GM12873 (cell line): Measurements from ENCODE around the gene GABRG3.

Experiments
- TF ChIP-seq, protein P1 (sequence below): IDR thresholded peaks from 2 replicates; pipeline ENCODE4 v1.5.1; 2012; ENCODE audit warnings: low read depth, mild to moderate bottlenecking, moderate library complexity, low read length, control low read depth; ENCODE audit not compliant: insufficient read depth; ENCODE audit errors: missing control alignments

Gene GABRG3

GRCh38 chr15:27428151-27428550, 457.2 kb downstream of the GABRG3 start:
- TF ChIP-seq, protein P1, sequence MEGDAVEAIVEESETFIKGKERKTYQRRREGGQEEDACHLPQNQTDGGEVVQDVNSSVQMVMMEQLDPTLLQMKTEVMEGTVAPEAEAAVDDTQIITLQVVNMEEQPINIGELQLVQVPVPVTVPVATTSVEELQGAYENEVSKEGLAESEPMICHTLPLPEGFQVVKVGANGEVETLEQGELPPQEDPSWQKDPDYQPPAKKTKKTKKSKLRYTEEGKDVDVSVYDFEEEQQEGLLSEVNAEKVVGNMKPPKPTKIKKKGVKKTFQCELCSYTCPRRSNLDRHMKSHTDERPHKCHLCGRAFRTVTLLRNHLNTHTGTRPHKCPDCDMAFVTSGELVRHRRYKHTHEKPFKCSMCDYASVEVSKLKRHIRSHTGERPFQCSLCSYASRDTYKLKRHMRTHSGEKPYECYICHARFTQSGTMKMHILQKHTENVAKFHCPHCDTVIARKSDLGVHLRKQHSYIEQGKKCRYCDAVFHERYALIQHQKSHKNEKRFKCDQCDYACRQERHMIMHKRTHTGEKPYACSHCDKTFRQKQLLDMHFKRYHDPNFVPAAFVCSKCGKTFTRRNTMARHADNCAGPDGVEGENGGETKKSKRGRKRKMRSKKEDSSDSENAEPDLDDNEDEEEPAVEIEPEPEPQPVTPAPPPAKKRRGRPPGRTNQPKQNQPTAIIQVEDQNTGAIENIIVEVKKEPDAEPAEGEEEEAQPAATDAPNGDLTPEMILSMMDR, result no peak

- TF ChIP-seq, protein P1, result no peak
These were observed 458.6 kb downstream of the GABRG3 start for GRCh38 chr15:27429577-27429976.

DNA sequence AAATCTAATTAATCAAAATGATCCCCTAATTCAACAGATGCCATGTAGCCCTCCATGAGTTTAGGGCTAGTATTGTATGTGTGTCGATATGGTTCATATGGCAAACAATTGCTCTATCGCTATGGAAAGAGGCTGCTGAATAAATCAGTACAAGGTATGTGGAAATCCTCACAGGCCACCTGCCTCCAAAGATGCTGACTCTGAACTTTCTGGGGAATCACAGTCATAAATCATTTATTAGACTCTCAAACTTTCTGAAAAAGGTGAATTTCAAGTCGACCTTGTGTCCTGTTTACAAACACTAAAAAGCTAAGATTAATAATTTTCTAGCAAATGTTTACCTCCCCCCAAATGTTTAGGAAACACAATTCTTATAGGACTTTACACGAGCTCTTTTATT, 462.6 kb downstream of the GABRG3 start:
- TF ChIP-seq, protein P1, result no peak

- TF ChIP-seq, protein P1, result no peak
These were observed 467.7 kb downstream of the GABRG3 start for GRCh38 chr15:27438403-27439375.

DNA sequence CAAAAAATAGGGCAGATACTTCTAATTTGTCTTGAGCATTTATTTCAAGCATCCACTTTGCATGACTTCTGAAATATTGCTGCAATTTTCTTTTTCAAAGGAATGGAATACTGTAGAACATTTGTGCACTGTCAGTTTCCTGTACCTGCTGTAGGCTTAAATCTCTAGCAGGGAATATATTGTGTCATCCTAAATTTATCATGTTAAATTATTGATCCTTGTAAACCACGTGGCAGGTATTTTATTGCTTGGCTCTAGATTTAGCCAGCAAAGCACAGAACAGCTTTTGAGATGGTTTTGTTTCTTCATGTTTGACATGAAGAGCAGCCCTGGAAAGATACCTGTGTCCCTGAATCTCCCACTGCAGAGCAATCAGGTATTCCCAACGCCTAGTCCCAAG, 470.1 kb downstream of the GABRG3 start:
- TF ChIP-seq, protein P1, result no peak

- TF ChIP-seq, protein P1, result no peak
These were observed 477.3 kb downstream of the GABRG3 start for GRCh38 chr15:27448234-27448633.

DNA sequence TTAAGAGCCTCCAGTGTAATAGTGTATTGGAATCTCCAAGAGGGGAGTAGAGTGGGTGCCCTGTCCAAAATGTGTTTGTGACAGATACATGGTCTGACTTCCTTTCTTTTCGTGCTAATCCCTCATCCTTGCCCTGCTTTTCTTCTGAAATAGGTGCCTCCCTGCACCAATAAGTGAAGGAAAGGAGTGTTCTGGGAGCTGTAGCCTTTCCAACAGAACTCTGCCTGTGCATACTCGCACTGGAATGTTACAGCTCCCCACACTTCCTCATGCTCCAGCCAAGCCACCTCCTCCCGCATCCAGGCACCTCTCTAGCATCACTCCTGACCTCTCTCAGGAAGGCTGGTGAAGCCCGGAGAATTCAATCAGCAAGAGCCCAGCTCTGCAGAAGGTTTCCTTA, 478.0 kb downstream of the GABRG3 start:
- TF ChIP-seq, protein P1, result no peak
